NCI-H345 treated with DMSO at 0.1 percent for 48 hours (cell line): ENCODE measurements around the gene HPN.
"Not testable (repeated sequence)": the region's sequence is repeated elsewhere in the genome, so short reads cannot be mapped to it uniquely, and the experiment has no call there.

ENCODE experiments used
- DNase-seq: peaks from one replicate; lab custom pipeline; 2025; ENCODE audit not compliant: unreplicated experiment; lab: John Stamatoyannopoulos, UW

HPN gene

GRCh38 chr19:35041548-35042055, at the start of gene HPN:
TSS of gene HPN (plus strand) at chr19:35041721. CDS start at chr19:35042507, 786 bp downstream.
- DNase-seq = no peak

- not testable (repeated sequence) for DNase-seq
These were observed 48.9 kb upstream of the HPN start for GRCh38 chr19:34992582-34992981.

- no peak for DNase-seq
These were observed 47.3 kb upstream of the HPN start for GRCh38 chr19:34994286-34994642.

GRCh38 chr19:34994643-34995541, 46.6 kb upstream of the HPN start:
- DNase-seq = no peak

GRCh38 chr19:34995551-34995950, 46.0 kb upstream of the HPN start:
- no peak for DNase-seq

GRCh38 chr19:34997071-34997617, 44.4 kb upstream of the HPN start:
- no peak for DNase-seq

GRCh38 chr19:34998224-34998623, 43.3 kb upstream of the HPN start:
- not testable (repeated sequence) for DNase-seq

GRCh38 chr19:34998777-34999497, 42.6 kb upstream of the HPN start:
- no peak for DNase-seq

GRCh38 chr19:34999498-35000337, 41.8 kb upstream of the HPN start, which contains the start of gene GRAMD1A:
TSS of gene GRAMD1A (plus strand) at chr19:35000323. CDS start at chr19:35000479, 156 bp downstream.
- peak; percentile 87 for DNase-seq

- no peak for DNase-seq
These were observed 41.2 kb upstream of the HPN start for GRCh38 chr19:35000338-35000646.

GRCh38 chr19:35000647-35001501, 40.6 kb upstream of the HPN start:
- peak; percentile 21 for DNase-seq

GRCh38 chr19:35002037-35002535, 39.4 kb upstream of the HPN start:
- DNase-seq = no peak

- no peak for DNase-seq
These were observed 36.8 kb upstream of the HPN start for GRCh38 chr19:35004517-35005255.

- DNase-seq = no peak
These were observed 36.1 kb upstream of the HPN start for GRCh38 chr19:35005256-35005977.

GRCh38 chr19:35006007-35006341, 35.5 kb upstream of the HPN start:
- not testable (repeated sequence) for DNase-seq

- DNase-seq = no peak
These were observed 35.1 kb upstream of the HPN start for GRCh38 chr19:35006342-35006998.

GRCh38 chr19:35006999-35007365, 34.5 kb upstream of the HPN start:
- no peak for DNase-seq

GRCh38 chr19:35007427-35007826, 34.1 kb upstream of the HPN start:
- DNase-seq = not testable (repeated sequence)
